GM12872 (cell line): ENCODE data around the gene MYCBPAP.

Source experiments
- CTCF ChIP-seq: IDR thresholded peaks from 3 replicates; pipeline ENCODE4 v1.5.1; 2011; ENCODE audit warnings: low read depth, mild to moderate bottlenecking, low read length, moderate library complexity; ENCODE audit not compliant: insufficient read depth

The MYCBPAP gene

GRCh38 chr17:50519141-50519834 lies 11.0 kb downstream of the MYCBPAP start:
- TF ChIP-seq CTCF = no peak

GRCh38 chr17:50520483-50520882 lies 12.2 kb downstream of the MYCBPAP start:
- TF ChIP-seq CTCF = no peak

- TF ChIP-seq CTCF = no peak
Observed at GRCh38 chr17:50521514-50521913, 13.3 kb downstream of the MYCBPAP start.

- TF ChIP-seq CTCF = no peak
Observed at GRCh38 chr17:50522766-50523165, 14.5 kb downstream of the MYCBPAP start.

GRCh38 chr17:50523208-50523607 lies 15.0 kb downstream of the MYCBPAP start:
- no peak for TF ChIP-seq CTCF

GRCh38 chr17:50524838-50525237 lies 16.6 kb downstream of the MYCBPAP start:
- TF ChIP-seq CTCF = no peak

GRCh38 chr17:50527155-50527762 lies 19.0 kb downstream of the MYCBPAP start:
- TF ChIP-seq CTCF = no peak
